Endothelial cell of umbilical vein (primary cell): ENCODE results near the gene TM9SF4. TPM values are rescaled to one million over a fixed set of nuclear protein-coding genes. Genes with fewer than 3 reads are reported as not detected.

Experiments
- BruUV-seq: library from RNA; stranded (reverse); fragments of 400-500 nt; replicated peaks from 2 replicates; lab custom pipeline; 2021; lab: Mats Ljungman, UMichigan
- CTCF ChIA-PET: fragments of 300-600, 350-600 bp; sonication (Branson Sonifier 250); formaldehyde crosslinking; loops from one replicate; lab custom pipeline; 2021; ENCODE audit warnings: antibody characterized with exemption, inconsistent platforms; lab: Charles Lee
- POLR2A ChIA-PET: fragments of 300-600, 350-600 bp; sonication (Branson Sonifier 250); formaldehyde crosslinking; loops from one replicate; lab custom pipeline; 2021; ENCODE audit warnings: antibody characterized with exemption, inconsistent platforms; lab: Charles Lee
- DNase-seq: peaks from one replicate; pipeline ENCODE4 v3.0.0-alpha.2; 2011; ENCODE audit warnings: low read depth, low spot score
- FAIRE-seq: peaks from 2 replicates; lab custom pipeline; 2011; peaks lifted over from hg19 to GRCh38; lab: Jason Lieb, UNC
- H2AFZ ChIP-seq: 2 replicates; pipeline ENCODE4 v1.6.0; 2012; ENCODE audit warnings: low read depth, low read length, control low read depth, inconsistent platforms
- H3K27ac ChIP-seq: 2 replicates; pipeline ENCODE4 v1.5.1; 2011; ENCODE audit warnings: low read depth, mild to moderate bottlenecking, control low read depth, low read length, moderate library complexity; ENCODE audit not compliant: insufficient read depth
- H3K27me3 ChIP-seq, 2 experiments: 2 replicates each; pipeline versions ENCODE4 v1.6.0 to v1.6.1; 2011; ENCODE audit warnings: low read length in 2 of 2, mixed read lengths in 1 of 2; ENCODE audit not compliant: control insufficient read depth in 2 of 2, insufficient read depth in 2 of 2
- H3K36me3 ChIP-seq, 2 experiments: 2 replicates in 1 of 2; 3 replicates in 1 of 2; pipeline ENCODE4 v1.5.1; 2011; ENCODE audit warnings: low read length in 2 of 2, mild to moderate bottlenecking in 1 of 2, moderate library complexity in 1 of 2; ENCODE audit not compliant: control insufficient read depth in 2 of 2, insufficient read depth in 2 of 2; ENCODE audit errors: extremely low read depth in 1 of 2
- H3K4me1 ChIP-seq: 3 replicates; pipeline ENCODE4 v1.5.1; 2011; ENCODE audit warnings: mild to moderate bottlenecking, low read length; ENCODE audit not compliant: control insufficient read depth, insufficient read depth; ENCODE audit errors: extremely low read depth
- H3K4me2 ChIP-seq: 2 replicates; pipeline ENCODE4 v1.6.1; 2011; ENCODE audit warnings: low read length, control low read depth, mixed read lengths; ENCODE audit not compliant: insufficient read depth
- H3K4me3 ChIP-seq, 3 experiments: fragments of 200-600 bp in 1 of 3; sonication (generic), shearing (Covaris generic) in 1 of 3; replicated peaks in 1 of 3; 2 replicates each; pipeline ENCODE4 v1.5.1; 2011 to 2016; ENCODE audit warnings: control low read depth in 3 of 3, low read length in 3 of 3, mild to moderate bottlenecking in 2 of 3, inconsistent platforms in 1 of 3, low read depth in 1 of 3, moderate library complexity in 1 of 3; ENCODE audit not compliant: insufficient read depth in 1 of 3
- H3K79me2 ChIP-seq: 2 replicates; pipeline ENCODE4 v1.6.0; 2012; ENCODE audit warnings: low read length, inconsistent platforms; ENCODE audit not compliant: control insufficient read depth, insufficient read depth
- H3K9ac ChIP-seq: replicated peaks from 2 replicates; pipeline ENCODE3; 2011; ENCODE audit warnings: low read length, control low read depth; ENCODE audit not compliant: insufficient read depth; ENCODE audit errors: extremely low read depth
- H3K9me1 ChIP-seq: replicated peaks from 3 replicates; pipeline ENCODE4 v1.6.0; 2011; ENCODE audit warnings: mild to moderate bottlenecking, low read length; ENCODE audit not compliant: control insufficient read depth, insufficient read depth; ENCODE audit errors: extremely low read depth
- H3K9me3 ChIP-seq: replicated peaks from 2 replicates; pipeline ENCODE4 v1.5.1; 2012; ENCODE audit warnings: low read length, inconsistent platforms; ENCODE audit not compliant: control insufficient read depth, insufficient read depth
- H4K20me1 ChIP-seq: replicated peaks from 2 replicates; pipeline ENCODE3; 2011; ENCODE audit warnings: mild to moderate bottlenecking, low read length; ENCODE audit not compliant: control insufficient read depth, insufficient read depth; ENCODE audit errors: extremely low read depth
- EZH2 ChIP-seq: IDR thresholded peaks from 2 replicates; pipeline ENCODE4 v1.6.1; 2012; ENCODE audit warnings: borderline replicate concordance, low read depth, mild to moderate bottlenecking, moderate library complexity, low read length, inconsistent platforms; ENCODE audit not compliant: severe bottlenecking
- FOS ChIP-seq: IDR thresholded peaks from 2 replicates; pipeline ENCODE4 v1.6.1; 2011; ENCODE audit warnings: mild to moderate bottlenecking, low read length, moderate library complexity, borderline replicate concordance; ENCODE audit not compliant: insufficient read depth
- GATA2 ChIP-seq: IDR thresholded peaks from 2 replicates; pipeline ENCODE4 v1.7.0; 2011; ENCODE audit warnings: low read depth, mild to moderate bottlenecking, moderate library complexity, mixed read lengths, low read length; ENCODE audit not compliant: insufficient read length, insufficient read depth
- JUN ChIP-seq: IDR thresholded peaks from 2 replicates; pipeline ENCODE4 v1.6.1; 2011; ENCODE audit warnings: borderline replicate concordance, low read depth; ENCODE audit not compliant: insufficient read length, insufficient read depth
- MYC ChIP-seq: IDR thresholded peaks from one replicate; pipeline ENCODE4 v1.6.1; 2011; ENCODE audit warnings: mild to moderate bottlenecking, low read depth, low read length
- POLR2AphosphoS5 ChIP-seq: IDR thresholded peaks from 2 replicates; pipeline ENCODE4 v1.6.1; 2012; ENCODE audit warnings: low read depth, mild to moderate bottlenecking, control low read depth, low read length, moderate library complexity; ENCODE audit not compliant: insufficient read depth
- dilution Hi-C: fragments of 300-500 bp; cut with MboI; formaldehyde crosslinking; loops from one replicate; pipeline ENCODE4 v1.15.0; 2019; ENCODE audit warnings: low sequenced_read_pairs; ENCODE audit not compliant: extremely low pct_ligation_motif_present
- intact Hi-C: fragments of 100-400 bp; cut with micrococcal nuclease; formaldehyde crosslinking; loops from one replicate; pipeline ENCODE4 v1.10.0; 2022
- polyA plus RNA-seq, 4 experiments: library from polyadenylated mRNA; depleted of rRNA in 3 of 4; stranded (reverse) in 3 of 4; unstranded in 1 of 4; fragments of >200 nt; gene quantifications; 2 replicates each; pipeline versions ENCODE4 v1.2.1 to v1.2.3, GENCODE V29; 2011 to 2012; ENCODE audit warnings: missing spikeins in 1 of 4
- total RNA-seq: library from RNA; stranded (reverse); gene quantifications from 2 replicates; pipeline ENCODE4 v1.2.3, GENCODE V29; 2021
- TF ChIP-seq, protein P1 (sequence below): IDR thresholded peaks from 2 replicates; pipeline ENCODE4 v1.6.1; 2011; ENCODE audit not compliant: insufficient read depth, insufficient read length
- TF ChIP-seq, protein P2 (sequence below), 2 donors: IDR thresholded peaks; 1 replicate in 1 of 2; 2 replicates in 1 of 2; pipeline ENCODE4 v1.5.1; 2011; ENCODE audit warnings: low read length in 2 of 2, mild to moderate bottlenecking in 2 of 2, moderate library complexity in 2 of 2, control low read depth in 1 of 2, inconsistent platforms in 1 of 2, low read depth in 1 of 2; ENCODE audit not compliant: insufficient read depth in 1 of 2; ENCODE audit errors: extremely low read depth in 1 of 2

Gene TM9SF4
- total and polyA plus RNA-seq, 2 donors (not counting 3 experiments of a cell fraction or from before 2014, with no cell fraction given), result 46.4 to 61.9 TPM

DNA sequence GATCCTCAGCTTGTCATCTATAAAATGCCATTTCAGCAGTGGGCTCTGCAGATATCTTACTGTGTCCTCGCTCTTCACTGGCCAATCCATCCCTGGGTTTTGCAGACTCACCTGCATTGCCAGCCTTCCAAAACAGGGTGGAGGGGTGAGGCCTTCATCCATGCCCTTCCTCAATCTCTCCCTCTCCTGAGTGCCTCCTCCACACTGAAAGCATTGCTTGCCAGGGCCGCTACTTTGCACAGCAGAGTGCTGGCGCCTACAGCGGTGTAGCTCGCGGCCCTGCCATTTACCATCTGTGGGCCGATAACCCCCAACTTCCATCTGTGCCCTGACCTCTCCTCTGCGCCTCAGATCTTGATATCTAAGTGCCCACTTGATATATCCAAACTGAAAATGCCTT, 29.4 kb downstream of the TM9SF4 start:
- Histone ChIP-seq H3K4me2 (no peak overlapping the region), H3K9ac (no peak overlapping the region), H4K20me1 (no peaks in the 10 kb centered on the region), H3K27me3 (no peaks in the 10 kb centered on the region), H3K79me2 (no peaks in the 10 kb centered on the region), H3K9me1 (no peaks in the 10 kb centered on the region), H3K9me3 (no peaks in the 10 kb centered on the region), H3K27ac (no peak overlapping the region), H3K4me1 (no peaks in the 10 kb centered on the region), H3K4me3 (no peak overlapping the region), H2AFZ (no peak overlapping the region), H3K36me3 (peaks cover 11 to 63% of the 10 kb centered on the region in 2 experiments)
- intact Hi-C loops (no loop called here), dilution Hi-C loops (no loop called here)
- CTCF ChIA-PET, result no interaction called here
- BruUV-seq, result no TSS peak
- FAIRE-seq (no peak), DNase-seq (no peak)
- POLR2A ChIA-PET, result no interaction called here
- TF ChIP-seq FOS (no peak), EZH2 (no peak), JUN (no peak), MYC (no peak), GATA2 (no peak), POLR2AphosphoS5 (no peak)
- TF ChIP-seq, protein P1, sequence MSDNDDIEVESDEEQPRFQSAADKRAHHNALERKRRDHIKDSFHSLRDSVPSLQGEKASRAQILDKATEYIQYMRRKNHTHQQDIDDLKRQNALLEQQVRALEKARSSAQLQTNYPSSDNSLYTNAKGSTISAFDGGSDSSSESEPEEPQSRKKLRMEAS, result no peak
- TF ChIP-seq, protein P2, sequence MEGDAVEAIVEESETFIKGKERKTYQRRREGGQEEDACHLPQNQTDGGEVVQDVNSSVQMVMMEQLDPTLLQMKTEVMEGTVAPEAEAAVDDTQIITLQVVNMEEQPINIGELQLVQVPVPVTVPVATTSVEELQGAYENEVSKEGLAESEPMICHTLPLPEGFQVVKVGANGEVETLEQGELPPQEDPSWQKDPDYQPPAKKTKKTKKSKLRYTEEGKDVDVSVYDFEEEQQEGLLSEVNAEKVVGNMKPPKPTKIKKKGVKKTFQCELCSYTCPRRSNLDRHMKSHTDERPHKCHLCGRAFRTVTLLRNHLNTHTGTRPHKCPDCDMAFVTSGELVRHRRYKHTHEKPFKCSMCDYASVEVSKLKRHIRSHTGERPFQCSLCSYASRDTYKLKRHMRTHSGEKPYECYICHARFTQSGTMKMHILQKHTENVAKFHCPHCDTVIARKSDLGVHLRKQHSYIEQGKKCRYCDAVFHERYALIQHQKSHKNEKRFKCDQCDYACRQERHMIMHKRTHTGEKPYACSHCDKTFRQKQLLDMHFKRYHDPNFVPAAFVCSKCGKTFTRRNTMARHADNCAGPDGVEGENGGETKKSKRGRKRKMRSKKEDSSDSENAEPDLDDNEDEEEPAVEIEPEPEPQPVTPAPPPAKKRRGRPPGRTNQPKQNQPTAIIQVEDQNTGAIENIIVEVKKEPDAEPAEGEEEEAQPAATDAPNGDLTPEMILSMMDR (IDR thresholded peaks at IDR 0.05; ENCODE audit: extremely low read depth in 1 of 2, insufficient read depth in 1 of 2, low read depth in 1 of 2, low read length in 2 of 2), result no peak
